ENCODE data around the gene ZNF579.

The ZNF579 gene

DNA sequence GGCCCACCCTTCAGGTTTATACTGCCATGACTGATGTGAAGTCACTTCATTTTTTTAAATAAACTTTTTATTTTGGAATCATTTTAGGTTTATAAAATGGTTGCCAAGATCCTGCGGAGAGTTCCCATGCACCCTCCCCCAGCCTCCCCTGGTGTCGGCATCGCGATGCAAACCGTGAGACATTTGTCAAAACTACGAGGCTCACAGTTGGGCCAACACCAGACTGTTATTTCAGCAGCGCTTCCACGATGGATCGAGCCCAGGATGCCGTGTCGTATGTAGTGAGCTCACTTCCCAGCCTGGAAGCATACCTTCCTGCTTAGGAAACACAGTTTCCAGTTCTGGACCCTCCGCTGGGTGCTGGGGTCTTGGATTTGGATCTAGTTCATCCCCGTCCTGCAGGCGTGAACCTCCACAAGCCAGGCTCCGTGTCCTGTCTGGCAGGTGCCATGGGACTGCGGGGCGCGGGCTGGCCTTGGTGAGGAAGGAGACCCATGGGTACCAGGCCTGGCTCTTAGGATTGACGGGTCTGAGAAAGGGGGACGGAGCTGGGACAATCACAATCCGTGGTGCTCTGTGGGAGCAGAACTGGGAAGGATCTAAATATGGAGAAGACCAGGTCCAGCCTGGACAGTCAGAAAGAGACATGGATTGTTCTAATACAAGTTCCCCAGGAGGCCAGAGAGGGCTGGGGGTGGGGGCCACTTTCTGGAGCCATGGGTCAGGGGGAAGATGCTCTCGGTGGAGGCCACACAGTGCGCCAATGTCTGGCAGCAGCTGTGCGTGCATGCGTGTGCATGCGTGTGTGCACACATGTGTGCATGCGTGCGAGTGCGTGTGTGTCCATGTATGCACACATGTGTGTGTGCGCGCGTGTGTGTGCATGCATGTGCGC lies 41.3 kb downstream of the ZNF579 start:
- TF ChIP-seq, protein P1, sequence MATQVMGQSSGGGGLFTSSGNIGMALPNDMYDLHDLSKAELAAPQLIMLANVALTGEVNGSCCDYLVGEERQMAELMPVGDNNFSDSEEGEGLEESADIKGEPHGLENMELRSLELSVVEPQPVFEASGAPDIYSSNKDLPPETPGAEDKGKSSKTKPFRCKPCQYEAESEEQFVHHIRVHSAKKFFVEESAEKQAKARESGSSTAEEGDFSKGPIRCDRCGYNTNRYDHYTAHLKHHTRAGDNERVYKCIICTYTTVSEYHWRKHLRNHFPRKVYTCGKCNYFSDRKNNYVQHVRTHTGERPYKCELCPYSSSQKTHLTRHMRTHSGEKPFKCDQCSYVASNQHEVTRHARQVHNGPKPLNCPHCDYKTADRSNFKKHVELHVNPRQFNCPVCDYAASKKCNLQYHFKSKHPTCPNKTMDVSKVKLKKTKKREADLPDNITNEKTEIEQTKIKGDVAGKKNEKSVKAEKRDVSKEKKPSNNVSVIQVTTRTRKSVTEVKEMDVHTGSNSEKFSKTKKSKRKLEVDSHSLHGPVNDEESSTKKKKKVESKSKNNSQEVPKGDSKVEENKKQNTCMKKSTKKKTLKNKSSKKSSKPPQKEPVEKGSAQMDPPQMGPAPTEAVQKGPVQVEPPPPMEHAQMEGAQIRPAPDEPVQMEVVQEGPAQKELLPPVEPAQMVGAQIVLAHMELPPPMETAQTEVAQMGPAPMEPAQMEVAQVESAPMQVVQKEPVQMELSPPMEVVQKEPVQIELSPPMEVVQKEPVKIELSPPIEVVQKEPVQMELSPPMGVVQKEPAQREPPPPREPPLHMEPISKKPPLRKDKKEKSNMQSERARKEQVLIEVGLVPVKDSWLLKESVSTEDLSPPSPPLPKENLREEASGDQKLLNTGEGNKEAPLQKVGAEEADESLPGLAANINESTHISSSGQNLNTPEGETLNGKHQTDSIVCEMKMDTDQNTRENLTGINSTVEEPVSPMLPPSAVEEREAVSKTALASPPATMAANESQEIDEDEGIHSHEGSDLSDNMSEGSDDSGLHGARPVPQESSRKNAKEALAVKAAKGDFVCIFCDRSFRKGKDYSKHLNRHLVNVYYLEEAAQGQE (IDR thresholded peaks at IDR 0.05; ENCODE audit: insufficient read depth in 1 of 2, low read depth in 2 of 2, low read length in 2 of 2): no peak
- TF ChIP-seq SIN3A (IDR thresholded peaks at IDR 0.05; ENCODE audit: borderline replicate concordance, insufficient read depth, low read length) (no peak), FOXP2 (optimal IDR thresholded peaks at IDR 0.05; ENCODE audit: borderline replicate concordance, extremely low read depth, extremely low read length, insufficient read depth) (no peak), TAF1 (IDR thresholded peaks at IDR 0.05; ENCODE audit: borderline replicate concordance, insufficient read depth, low read length) (no peak)

DNA sequence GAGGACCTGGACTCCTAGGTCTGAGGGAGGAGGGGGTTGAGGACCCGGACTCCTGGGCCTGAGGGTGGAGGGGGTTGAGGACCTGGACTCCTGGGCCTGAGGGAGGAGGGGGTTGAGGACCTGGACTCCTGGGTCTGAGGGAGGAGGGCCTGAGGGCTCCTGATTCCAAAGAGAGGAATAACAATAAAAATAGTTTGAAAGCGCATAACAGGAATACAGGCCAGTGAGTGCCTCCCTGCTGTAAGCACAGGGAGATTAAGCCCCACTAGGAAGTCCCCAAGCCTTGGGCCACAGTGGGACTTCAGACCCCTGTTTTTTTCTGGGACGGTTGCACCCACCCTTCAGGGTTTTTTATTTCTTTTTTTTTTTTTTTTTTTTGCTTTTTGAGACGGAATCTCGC lies 42.5 kb downstream of the ZNF579 start:
- TF ChIP-seq TAF1 (IDR thresholded peaks at IDR 0.05; ENCODE audit: borderline replicate concordance, insufficient read depth, low read length) (no peak), SIN3A (IDR thresholded peaks at IDR 0.05; ENCODE audit: borderline replicate concordance, insufficient read depth, low read length) (no peak), POLR2AphosphoS5 (IDR thresholded peaks at IDR 0.05; ENCODE audit: low read depth, low read length) (no peak), FOXP2 (optimal IDR thresholded peaks at IDR 0.05; ENCODE audit: borderline replicate concordance, extremely low read depth, extremely low read length, insufficient read depth) (no peak)
- TF ChIP-seq, protein P1 (IDR thresholded peaks at IDR 0.05; ENCODE audit: insufficient read depth in 1 of 2, low read depth in 2 of 2, low read length in 2 of 2): no peak

DNA sequence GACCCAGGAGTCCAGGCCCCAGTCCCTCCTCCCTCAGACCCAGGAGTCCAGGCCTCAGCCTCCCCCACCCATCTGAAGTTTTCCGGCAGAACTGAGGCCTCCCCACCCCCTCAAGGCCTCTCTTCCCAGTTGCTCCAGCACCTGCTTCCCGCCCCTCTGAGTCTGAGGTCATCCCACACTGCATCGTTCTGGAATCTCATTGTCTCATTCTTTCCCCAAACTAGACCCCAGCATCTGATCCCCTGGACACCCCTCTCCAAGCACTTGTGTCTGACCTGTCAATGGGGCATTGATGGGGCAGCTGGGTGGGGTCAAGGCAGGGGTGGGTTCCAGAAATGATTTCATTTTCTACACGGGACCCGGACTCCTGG lies 42.9 kb downstream of the ZNF579 start:
- TF ChIP-seq TAF1 (IDR thresholded peaks at IDR 0.05; ENCODE audit: borderline replicate concordance, insufficient read depth, low read length) (no peak), FOXP2 (optimal IDR thresholded peaks at IDR 0.05; ENCODE audit: borderline replicate concordance, extremely low read depth, extremely low read length, insufficient read depth) (no peak), SIN3A (IDR thresholded peaks at IDR 0.05; ENCODE audit: borderline replicate concordance, insufficient read depth, low read length) (no peak), POLR2AphosphoS5 (IDR thresholded peaks at IDR 0.05; ENCODE audit: low read depth, low read length) (no peak)
- TF ChIP-seq, protein P1 (IDR thresholded peaks at IDR 0.05; ENCODE audit: insufficient read depth in 1 of 2, low read depth in 2 of 2, low read length in 2 of 2): no peak

DNA sequence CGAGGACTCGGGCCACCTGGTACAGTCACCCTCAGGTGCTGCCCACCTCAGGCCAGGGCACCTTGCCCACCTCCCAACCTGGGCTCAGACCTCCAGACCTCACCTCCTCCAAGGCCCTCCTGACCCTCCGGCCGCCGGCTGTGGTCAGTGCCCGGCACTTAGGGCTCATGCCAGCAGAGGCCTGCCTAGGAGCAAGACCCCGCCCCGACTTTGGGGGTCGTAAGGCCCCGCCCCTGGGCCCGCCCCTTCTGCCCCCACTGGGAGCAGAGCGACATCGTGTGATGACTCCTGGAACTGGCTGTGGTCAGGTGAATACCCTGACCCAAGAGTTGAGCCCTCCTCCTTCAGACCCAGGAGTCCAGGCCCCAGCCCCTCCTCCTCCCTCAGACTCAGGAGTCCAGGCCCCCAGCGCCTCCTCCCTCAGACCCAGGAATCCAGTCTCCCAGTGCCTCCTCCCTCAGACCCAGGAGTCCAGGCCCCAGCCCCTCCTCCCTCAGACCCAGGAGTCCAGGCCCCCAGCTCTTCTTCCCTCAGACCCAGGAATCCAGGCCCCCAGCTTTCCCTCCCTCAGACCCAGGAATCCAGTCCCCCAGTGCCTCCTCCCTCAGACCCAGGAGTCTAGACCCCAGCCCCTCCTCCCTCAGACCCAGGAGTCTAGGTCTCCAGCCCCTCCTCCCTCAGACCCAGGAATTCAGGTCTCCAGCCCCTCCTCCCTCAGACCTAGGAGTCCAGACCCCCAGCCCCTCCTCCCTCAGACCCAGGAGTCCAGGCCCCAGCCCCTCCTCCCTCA lies 43.5 kb downstream of the ZNF579 start, which contains the start of gene SBK2:
TSS of gene SBK2 (minus strand) at position 183 of the 790 bp plus-strand sequence. CDS start 839 bp downstream, outside the sequence.
- no peak for TF ChIP-seq TAF1 (IDR thresholded peaks at IDR 0.05; ENCODE audit: borderline replicate concordance, insufficient read depth, low read length)
- no peak for TF ChIP-seq POLR2AphosphoS5 (IDR thresholded peaks at IDR 0.05; ENCODE audit: low read depth, low read length)
- TF ChIP-seq, protein P1 (IDR thresholded peaks at IDR 0.05; ENCODE audit: insufficient read depth in 1 of 2, low read depth in 2 of 2, low read length in 2 of 2): no peak
- TF ChIP-seq SIN3A (IDR thresholded peaks at IDR 0.05; ENCODE audit: borderline replicate concordance, insufficient read depth, low read length): no peak
- no peak for TF ChIP-seq FOXP2 (optimal IDR thresholded peaks at IDR 0.05; ENCODE audit: borderline replicate concordance, extremely low read depth, extremely low read length, insufficient read depth)

All from PFSK-1 (cell line).